Gastrocnemius medialis (tissue), 4 donors: ENCODE data around the gene FOXF2. TPM values are rescaled to one million over a fixed set of nuclear protein-coding genes. Genes with fewer than 3 reads are reported as not detected.

Experiments
- ATAC-seq, 2 donors: fragments of 150-250 bp; one replicate each; pipeline ENCODE4 v1.9.1; 2016
- DNase-seq, 2 donors: peaks; one replicate each; pipeline ENCODE4 v3.0.0-alpha.2; 2019
- H3K27ac ChIP-seq, 4 donors: fragments of 200-600 bp; sonication (generic); 1 replicate in 1 of 4; 2 replicates in 3 of 4; pipeline ENCODE4 v1.5.1; 2016 to 2018; ENCODE audit warnings: mild to moderate bottlenecking in 2 of 4, moderate library complexity in 1 of 4
- H3K27me3 ChIP-seq, 3 donors: fragments of 200-600 bp; sonication (generic) in 2 of 3; 1 replicate in 1 of 3; 2 replicates in 2 of 3; pipeline versions ENCODE4 v1.5.1 to v1.6.0; 2016 to 2019; ENCODE audit warnings: mild to moderate bottlenecking in 1 of 3, moderate library complexity in 1 of 3
- H3K36me3 ChIP-seq, 2 donors: fragments of 200-600 bp; sonication (generic) in 1 of 2; one replicate each; pipeline ENCODE4 v1.5.1; 2017 to 2018
- H3K4me1 ChIP-seq, 2 donors: fragments of 200-600 bp; sonication (generic) in 1 of 2; one replicate each; pipeline ENCODE4 v1.5.1; 2016 to 2017; ENCODE audit warnings: mild to moderate bottlenecking in 2 of 2
- H3K4me3 ChIP-seq, 4 donors: fragments of 200-600 bp; sonication (generic) in 3 of 4; 1 replicate in 1 of 4; 2 replicates in 3 of 4; pipeline ENCODE4 v1.5.1; 2016 to 2019; ENCODE audit warnings: mild to moderate bottlenecking in 2 of 4
- H3K9me3 ChIP-seq, 3 donors: fragments of 200-600 bp; sonication (generic) in 2 of 3; 1 replicate in 1 of 3; 2 replicates in 2 of 3; pipeline ENCODE4 v1.5.1; 2016 to 2019
- POLR2A ChIP-seq, 2 donors: fragments of 450-650 bp; IDR thresholded peaks; one replicate each; pipeline ENCODE4 v1.6.1; 2017; ENCODE audit warnings: antibody characterized with exemption in 2 of 2, mild to moderate bottlenecking in 2 of 2, moderate library complexity in 2 of 2
- in situ Hi-C, 4 donors: fragments of 200-750 bp; cut with MboI; loops; one replicate each; pipeline versions ENCODE4 v1.15.0 to v1.8.0; 2017; ENCODE audit warnings: low sequenced_read_pairs in 4 of 4
- intact Hi-C: fragments of 100-400 bp; cut with DNase I; formaldehyde crosslinking; loops from one replicate; pipeline ENCODE4 v1.15.1; 2023; ENCODE audit warnings: low total_unique reads
- microRNA-seq, 2 donors: library from miRNA; unstranded; fragments of <30 nt; microRNA quantifications; one replicate each; pipeline ENCODE4, GENCODE V29; 2016; ENCODE audit warnings: borderline replicate concordance in 2 of 2
- total RNA-seq, 4 donors: library from RNA; depleted of rRNA; stranded (reverse); fragments of >200 nt; gene quantifications; one replicate each; pipeline versions ENCODE4 v1.1.0 to v1.2.3, GENCODE V29; 2016
- TF ChIP-seq, protein P1 (sequence below), 5 experiments: fragments of 450-650 bp in 3 of 5; fragments of 200-600 bp in 2 of 5; sonication (generic) in 2 of 5; IDR thresholded peaks in 4 of 5; conservative IDR thresholded peaks in 1 of 5; 1 replicate in 4 of 5; 2 replicates in 1 of 5; pipeline ENCODE4 v1.5.1; 2016 to 2019; ENCODE audit warnings: antibody characterized with exemption in 5 of 5, mild to moderate bottlenecking in 3 of 5, moderate library complexity in 3 of 5

The FOXF2 gene
- total RNA-seq, 4 donors from 2014 or later = 0.31 to 2.2 (median 1.1) TPM

DNA sequence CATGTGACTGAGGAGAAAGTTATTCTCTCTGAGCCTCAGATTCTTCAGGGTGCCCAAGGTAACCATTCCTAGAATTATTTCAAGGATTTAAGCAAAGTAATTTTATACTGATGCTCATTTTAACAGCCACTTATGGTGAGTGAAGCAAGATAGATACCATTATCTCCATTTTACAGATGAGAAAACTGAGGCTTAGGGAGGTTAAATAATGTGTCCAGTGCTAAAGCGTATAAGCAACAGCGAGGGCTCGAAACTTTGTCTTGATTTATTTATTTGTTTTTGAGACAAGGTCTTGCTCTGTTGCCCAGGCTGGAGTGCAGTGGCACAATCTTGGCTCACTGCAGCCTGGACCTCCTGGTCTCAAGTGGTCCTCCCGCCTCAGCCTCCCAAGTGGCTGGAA lies 53.6 kb downstream of the FOXF2 start:
- intact Hi-C loops (no loop called here), in situ Hi-C loops (no loop called here)
- no peaks in the 10 kb centered on the region for H3K4me1 ChIP-seq
- DNase-seq (no peak), ATAC-seq (no peak)
- H3K4me3 ChIP-seq = no peak overlapping the region
- TF ChIP-seq POLR2A (IDR thresholded peaks at IDR 0.05) = no peak
- TF ChIP-seq, protein P1, sequence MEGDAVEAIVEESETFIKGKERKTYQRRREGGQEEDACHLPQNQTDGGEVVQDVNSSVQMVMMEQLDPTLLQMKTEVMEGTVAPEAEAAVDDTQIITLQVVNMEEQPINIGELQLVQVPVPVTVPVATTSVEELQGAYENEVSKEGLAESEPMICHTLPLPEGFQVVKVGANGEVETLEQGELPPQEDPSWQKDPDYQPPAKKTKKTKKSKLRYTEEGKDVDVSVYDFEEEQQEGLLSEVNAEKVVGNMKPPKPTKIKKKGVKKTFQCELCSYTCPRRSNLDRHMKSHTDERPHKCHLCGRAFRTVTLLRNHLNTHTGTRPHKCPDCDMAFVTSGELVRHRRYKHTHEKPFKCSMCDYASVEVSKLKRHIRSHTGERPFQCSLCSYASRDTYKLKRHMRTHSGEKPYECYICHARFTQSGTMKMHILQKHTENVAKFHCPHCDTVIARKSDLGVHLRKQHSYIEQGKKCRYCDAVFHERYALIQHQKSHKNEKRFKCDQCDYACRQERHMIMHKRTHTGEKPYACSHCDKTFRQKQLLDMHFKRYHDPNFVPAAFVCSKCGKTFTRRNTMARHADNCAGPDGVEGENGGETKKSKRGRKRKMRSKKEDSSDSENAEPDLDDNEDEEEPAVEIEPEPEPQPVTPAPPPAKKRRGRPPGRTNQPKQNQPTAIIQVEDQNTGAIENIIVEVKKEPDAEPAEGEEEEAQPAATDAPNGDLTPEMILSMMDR (IDR thresholded peaks at IDR 0.05 in 4 of 5, conservative IDR thresholded peaks at IDR 0.05 in 1 of 5) = no peak
- no peak overlapping the region for H3K27ac ChIP-seq
- no peaks in the 10 kb centered on the region for H3K36me3 ChIP-seq
- no peaks in the 10 kb centered on the region for H3K9me3 ChIP-seq
- H3K27me3 ChIP-seq = peaks cover 0 to 10% (median 6%) of the 10 kb centered on the region in 3 donors

Small RNA genes lying within 50 kb of the gene (microRNA-seq; reads per million reads assigned to microRNA genes)
- gene MIR6720 = 0 reads per million in 2 donors

Other genes starting within 250 kb of the FOXF2 start
- gene FOXQ1, start 77.5 kb upstream of the FOXF2 start, total RNA-seq = under 1 TPM in 1 of 4 donors, not detected in 3; 0.42 TPM
- gene FOXC1, start 220.3 kb downstream of the FOXF2 start, total RNA-seq = 1 to 10 TPM in 3 of 4 donors, under 1 TPM in 1; 0.92 to 3.9 (median 2.0) TPM